Left ventricle myocardium superior (tissue), 1 donor: ENCODE data around the gene CORO2B. TPM values are rescaled to one million over a fixed set of nuclear protein-coding genes. Genes with fewer than 3 reads are reported as not detected.

Source experiments
- ATAC-seq: fragments of 200-7000 bp; cut with Tn5 transposase; one replicate; pipeline ENCODE4 v1.9.1; 2020; ENCODE audit warnings: mild to moderate bottlenecking, moderate library complexity
- DNase-seq: peaks from one replicate; pipeline ENCODE4 v3.0.0-alpha.2; 2020
- intact Hi-C: fragments of 100-400 bp; cut with micrococcal nuclease; formaldehyde crosslinking; loops from one replicate; pipeline ENCODE4 v1.11.0; 2022
- total RNA-seq: library from RNA; stranded (reverse); fragmentation: NEBNext Ultra II Directional; extraction: Animal tissue kit (Norgen Biotek cat#: 25700); gene quantifications from one replicate; pipeline ENCODE4 v1.2.1, GENCODE V29; 2021
- donor health status: DM: no; HTN: yes; CAD: no; lungs with severe emphysema.

The CORO2B gene
- total RNA-seq, 1 donor from 2014 or later: 5.9 TPM

DNA sequence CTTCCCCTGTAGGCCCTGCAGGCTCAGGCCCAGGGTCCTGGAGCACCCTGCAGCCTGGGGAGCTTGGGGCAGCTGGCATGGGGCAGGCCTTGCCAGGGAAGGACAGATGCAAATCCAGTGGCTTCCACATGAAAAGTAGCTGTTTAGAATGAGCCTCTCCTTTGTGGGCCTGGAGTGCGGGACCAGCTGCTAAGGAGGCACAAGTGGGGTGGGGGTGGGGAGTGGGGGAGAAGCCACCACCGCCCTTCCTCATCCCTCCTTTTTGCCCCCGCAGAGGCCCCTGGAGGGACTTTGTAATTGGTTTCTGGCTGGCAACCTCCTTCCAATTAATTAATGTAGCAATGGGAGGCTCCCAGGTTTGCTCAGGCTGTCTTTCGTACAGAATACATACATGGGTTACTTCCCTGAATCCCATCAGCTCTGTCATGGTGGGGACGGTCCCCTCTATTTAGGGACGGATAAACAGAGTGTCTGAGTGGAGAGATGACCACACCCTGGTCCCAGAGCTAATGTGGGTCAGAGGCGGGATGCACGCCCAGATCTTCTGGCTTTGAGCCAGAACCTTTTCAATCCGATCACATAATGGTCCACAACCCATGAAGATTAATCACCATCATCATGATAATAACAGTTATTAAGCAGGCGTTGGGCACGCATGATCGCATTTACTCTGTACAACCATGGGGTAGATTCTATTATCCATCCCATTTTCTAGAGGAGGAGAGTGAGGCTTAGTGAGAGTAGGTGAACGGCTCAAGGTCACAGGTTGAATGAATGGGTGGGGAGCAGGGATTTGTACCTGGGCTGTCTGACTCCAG is 6.2 kb downstream of the CORO2B start:
- ATAC-seq (peak; percentile 8), DNase-seq (no peak)
- intact Hi-C loops: no loop called here

- ATAC-seq: no peak
- no peak for DNase-seq
- intact Hi-C loops: no loop called here
These were observed 6.9 kb downstream of the CORO2B start for GRCh38 chr15:68585574-68586273.

- no peak for DNase-seq
- intact Hi-C loops: no loop called here
- ATAC-seq: no peak
These were observed 7.6 kb downstream of the CORO2B start for GRCh38 chr15:68586274-68586961.

GRCh38 chr15:68587769-68588385 is 9.1 kb downstream of the CORO2B start:
- DNase-seq (no peak), ATAC-seq (no peak)
- intact Hi-C loops: no loop called here

DNA sequence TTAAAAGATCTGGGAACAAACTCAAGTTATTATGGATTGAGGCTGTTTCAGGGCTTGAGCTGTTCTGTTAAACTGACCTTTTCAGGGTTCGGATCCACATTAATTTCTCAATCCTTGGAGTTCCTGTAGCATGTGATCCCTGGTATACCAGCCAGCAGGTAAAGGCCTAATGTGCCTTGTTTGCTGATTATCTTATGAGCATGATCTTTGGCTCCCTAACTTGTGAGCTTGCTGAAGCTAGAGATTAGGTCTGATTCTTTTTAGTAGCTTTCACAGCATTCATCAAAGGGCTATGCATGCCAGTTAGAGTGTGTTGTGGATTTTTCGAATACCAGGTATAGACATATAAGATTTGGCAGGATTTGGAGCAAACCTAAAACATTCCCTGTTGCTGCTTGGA is 10.3 kb downstream of the CORO2B start:
- ATAC-seq (no peak), DNase-seq (no peak)
- intact Hi-C loops: no loop called here

- DNase-seq: no peak
- intact Hi-C loops: no loop called here
- peak; percentile 38 for ATAC-seq
These were observed 11.3 kb downstream of the CORO2B start for GRCh38 chr15:68589783-68590710.

- ATAC-seq (no peak), DNase-seq (no peak)
- intact Hi-C loops: no loop called here
These were observed 12.1 kb downstream of the CORO2B start for GRCh38 chr15:68590721-68591389.

GRCh38 chr15:68592054-68592453 is 13.3 kb downstream of the CORO2B start:
- no peak for DNase-seq
- intact Hi-C loops: no loop called here
- no peak for ATAC-seq

DNA sequence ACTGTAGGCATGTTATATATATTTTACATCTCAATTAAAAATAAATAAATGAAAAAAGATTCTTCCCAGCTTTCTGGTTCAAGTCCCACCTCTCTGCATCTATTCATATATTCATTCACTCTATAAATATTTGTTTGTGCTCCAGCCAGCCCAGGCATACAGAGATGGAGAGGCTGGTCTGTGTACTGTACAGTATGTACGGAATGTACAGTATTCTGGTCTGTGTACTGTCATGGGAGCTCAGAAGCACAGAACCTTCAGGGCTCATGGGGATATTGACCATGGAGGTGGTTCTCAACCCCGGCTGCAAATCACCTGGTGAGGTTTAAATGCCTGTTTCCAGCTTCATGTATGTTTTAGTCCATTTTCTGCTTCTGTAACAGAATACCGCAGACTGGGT is 13.8 kb downstream of the CORO2B start:
- ATAC-seq: peak; percentile 46
- intact Hi-C loops: no loop called here

DNA sequence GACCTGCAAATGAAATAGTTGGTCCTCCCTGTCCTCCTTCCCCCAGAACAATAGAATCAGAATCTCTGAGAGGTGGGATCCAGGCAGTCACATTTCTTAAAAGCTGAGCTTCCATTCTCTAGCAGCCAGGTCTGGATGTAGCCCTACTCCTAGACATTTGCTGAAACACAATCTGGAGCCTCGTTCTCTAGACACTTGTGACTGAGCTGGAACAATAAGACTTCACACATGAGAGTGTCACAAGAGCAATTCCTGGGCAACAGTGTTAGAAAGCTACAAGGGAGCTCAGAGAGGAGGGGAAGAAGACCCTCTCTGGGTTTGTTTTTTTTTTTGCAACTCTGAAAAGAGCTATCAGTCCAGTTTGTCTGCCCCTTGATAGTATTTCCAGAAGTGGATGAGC is 14.5 kb downstream of the CORO2B start:
- intact Hi-C loops: no loop called here
- DNase-seq (no peak), ATAC-seq (no peak)

More for the DNA sequence above, 13.8 kb downstream of the CORO2B start:
- no peak for DNase-seq

DNA sequence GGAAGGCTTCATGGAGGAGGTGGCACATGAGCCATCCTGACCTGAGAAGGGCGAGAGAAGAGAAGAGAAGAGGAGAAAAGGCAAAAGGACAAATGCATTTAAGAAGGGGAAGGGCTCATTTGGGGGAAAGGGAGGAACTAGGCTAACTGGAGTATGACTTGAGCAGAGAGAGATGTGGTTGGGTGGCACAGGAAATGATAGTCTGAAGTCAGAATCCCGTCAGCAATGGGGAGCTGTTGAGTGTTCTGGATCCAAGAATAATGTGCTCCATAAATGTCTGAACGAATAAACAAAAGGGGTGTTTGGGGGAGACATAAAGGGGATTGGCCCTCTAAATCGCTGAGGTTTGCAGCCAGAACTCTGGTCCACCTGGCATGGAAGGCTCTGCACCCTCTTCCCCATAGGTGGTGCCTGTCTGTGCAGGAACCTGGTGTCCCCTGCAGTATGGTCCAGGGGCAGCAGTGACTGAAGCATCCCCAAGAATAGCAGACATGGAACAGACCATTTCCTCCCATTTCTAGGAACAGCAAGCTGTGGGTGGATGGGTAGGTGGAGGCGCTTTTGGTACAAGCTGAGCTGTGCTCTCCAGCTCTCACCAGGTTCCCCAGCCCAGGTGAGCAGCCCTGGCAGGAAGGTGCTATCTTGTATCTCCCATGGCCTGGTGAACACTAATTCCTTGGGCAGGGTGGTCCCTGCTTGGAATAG is 15.2 kb downstream of the CORO2B start:
- ATAC-seq: no peak
- intact Hi-C loops: no loop called here
- no peak for DNase-seq

- ATAC-seq: peak; percentile 8
- DNase-seq: no peak
- intact Hi-C loops: no loop called here
These were observed 15.9 kb downstream of the CORO2B start for GRCh38 chr15:68594533-68595259.

DNA sequence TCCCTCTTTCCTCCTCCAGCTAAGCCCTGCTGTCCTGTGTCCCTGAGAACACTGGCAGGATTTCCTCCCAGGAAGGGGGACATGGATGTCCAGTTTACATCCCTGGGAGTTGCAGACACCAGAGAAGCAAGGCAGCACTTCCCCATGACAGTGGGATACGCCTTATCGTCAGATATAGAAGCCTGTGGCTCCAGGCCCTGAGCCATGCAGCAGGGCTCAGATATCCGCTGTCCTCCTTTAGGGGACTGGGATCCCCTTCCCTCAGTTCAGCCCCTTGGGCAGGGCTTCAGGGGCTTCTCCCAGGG is 16.4 kb downstream of the CORO2B start:
- ATAC-seq (no peak), DNase-seq (no peak)
- intact Hi-C loops: no loop called here

- intact Hi-C loops: no loop called here
- ATAC-seq (no peak), DNase-seq (no peak)
These were observed 17.0 kb downstream of the CORO2B start for GRCh38 chr15:68595761-68596160.

- intact Hi-C loops: no loop called here
- ATAC-seq: no peak
- DNase-seq: no peak
These were observed 17.9 kb downstream of the CORO2B start for GRCh38 chr15:68596691-68597090.

GRCh38 chr15:68597581-68597980 is 18.8 kb downstream of the CORO2B start:
- intact Hi-C loops: no loop called here
- ATAC-seq (no peak), DNase-seq (no peak)
